ENCODE results near the gene LHFPL4. TPM values are rescaled to one million over a fixed set of nuclear protein-coding genes. Genes with fewer than 3 reads are reported as not detected.

LHFPL4 gene
- total RNA-seq, 4 donors from 2014 or later, result 0.04 to 0.13 TPM; not detected in 2

GRCh38 chr3:9448643-9449042, 105.0 kb downstream of the LHFPL4 start:
- no peak overlapping the region for H3K27ac ChIP-seq

More at GRCh38 chr3:9448643-9449042, 105.0 kb downstream of the LHFPL4 start:
- no peak for ATAC-seq
- no peaks in the 10 kb centered on the region for H3K9me3 ChIP-seq
- no peak overlapping the region for H3K4me3 ChIP-seq
- TF ChIP-seq POLR2A (IDR thresholded peaks at IDR 0.05), result no peak
- TF ChIP-seq EP300 (IDR thresholded peaks at IDR 0.05), result no peak
- no peak for TF ChIP-seq CTCF (IDR thresholded peaks at IDR 0.05)
- no peak for TF ChIP-seq POLR2AphosphoS5 (IDR thresholded peaks at IDR 0.05)
- H3K4me1 ChIP-seq, result peaks cover 0 to 8% (median 0%) of the 10 kb centered on the region in 3 donors
- H3K36me3 ChIP-seq, result peaks cover 9 to 90% of the 10 kb centered on the region in 2 donors
- H3K27me3 ChIP-seq, result no peaks in the 10 kb centered on the region
- WGBS, 2 donors (ENCODE audit: low coverage in 1 of 2), result 36 to 56% methylated on average over 1 of the region's 1 CpG

Other genes starting within 250 kb of the LHFPL4 start
- gene THUMPD3, start 190.8 kb downstream of the LHFPL4 start, total RNA-seq, result 10 to 100 TPM; 18.8 to 32.1 (median 25.8) TPM
- 10 to 100 TPM; 51.5 to 95.3 (median 76.8) TPM for gene SETD5, start 156.2 kb downstream of the LHFPL4 start, total RNA-seq
- gene MTMR14, start 95.7 kb upstream of the LHFPL4 start, total RNA-seq, result 10 to 100 TPM; 17.3 to 25.3 (median 24.2) TPM
- gene CPNE9, start 150.0 kb upstream of the LHFPL4 start, total RNA-seq, result 1 to 10 TPM in 1 of 4 donors, not detected in 3; 1.1 TPM
- gene BRPF1, start 177.9 kb upstream of the LHFPL4 start, total RNA-seq, result 10 to 100 TPM; 18.0 to 25.4 (median 21.6) TPM
- 10 to 100 TPM; 22.1 to 33.8 (median 25.9) TPM for gene OGG1, start 196.1 kb upstream of the LHFPL4 start, total RNA-seq
- gene CAMK1, start 216.1 kb upstream of the LHFPL4 start, total RNA-seq, result 10 to 100 TPM; 54.5 to 81.3 (median 69.7) TPM
- 10 to 100 TPM; 54.6 to 82.2 (median 66.0) TPM for gene TADA3, start 238.7 kb upstream of the LHFPL4 start, total RNA-seq
- 100 to 1,000 TPM; 157 to 203 (median 171) TPM for gene ARPC4, start 239.3 kb upstream of the LHFPL4 start, total RNA-seq

Data from gastroesophageal sphincter (tissue), 4 donors.